Neutrophil (primary cell): ENCODE measurements around the gene ZFP42.

Source experiments
- H3K27ac ChIP-seq: fragments of 200-600 bp; sonication (generic); 2 replicates; pipeline ENCODE4 v1.5.1; 2016; ENCODE audit warnings: mild to moderate bottlenecking, moderate library complexity
- H3K27me3 ChIP-seq: fragments of 200-600 bp; sonication (generic); 2 replicates; pipeline ENCODE4 v1.6.0; 2016; ENCODE audit warnings: mild to moderate bottlenecking
- H3K36me3 ChIP-seq: fragments of 200-600 bp; sonication (generic); 2 replicates; pipeline ENCODE4 v1.5.1; 2017
- H3K4me1 ChIP-seq, 2 experiments: fragments of 200-600 bp in 1 of 2; sonication (generic) in 1 of 2; 1 replicate in 1 of 2; 2 replicates in 1 of 2; pipeline versions ENCODE4 v1.5.1 to v1.6.1; 2013 to 2016; ENCODE audit warnings: low read depth in 1 of 2, low read length in 1 of 2, mild to moderate bottlenecking in 1 of 2, moderate library complexity in 1 of 2; ENCODE audit not compliant: control insufficient read depth in 1 of 2, insufficient read depth in 1 of 2
- H3K4me3 ChIP-seq, 2 experiments: fragments of 200-600 bp in 1 of 2; sonication (generic) in 1 of 2; 1 replicate in 1 of 2; 2 replicates in 1 of 2; pipeline ENCODE4 v1.5.1; 2013 to 2016; ENCODE audit warnings: low read depth in 1 of 2, low read length in 1 of 2, mild to moderate bottlenecking in 1 of 2, moderate library complexity in 1 of 2
- H3K9me3 ChIP-seq: fragments of 200-600 bp; sonication (generic); 2 replicates; pipeline ENCODE4 v1.5.1; 2016
- TF ChIP-seq, protein P1 (sequence below): fragments of 200-600 bp; sonication (generic); IDR thresholded peaks from 2 replicates; pipeline ENCODE4 v1.5.1; 2016; ENCODE audit warnings: antibody characterized with exemption

ZFP42 gene

DNA sequence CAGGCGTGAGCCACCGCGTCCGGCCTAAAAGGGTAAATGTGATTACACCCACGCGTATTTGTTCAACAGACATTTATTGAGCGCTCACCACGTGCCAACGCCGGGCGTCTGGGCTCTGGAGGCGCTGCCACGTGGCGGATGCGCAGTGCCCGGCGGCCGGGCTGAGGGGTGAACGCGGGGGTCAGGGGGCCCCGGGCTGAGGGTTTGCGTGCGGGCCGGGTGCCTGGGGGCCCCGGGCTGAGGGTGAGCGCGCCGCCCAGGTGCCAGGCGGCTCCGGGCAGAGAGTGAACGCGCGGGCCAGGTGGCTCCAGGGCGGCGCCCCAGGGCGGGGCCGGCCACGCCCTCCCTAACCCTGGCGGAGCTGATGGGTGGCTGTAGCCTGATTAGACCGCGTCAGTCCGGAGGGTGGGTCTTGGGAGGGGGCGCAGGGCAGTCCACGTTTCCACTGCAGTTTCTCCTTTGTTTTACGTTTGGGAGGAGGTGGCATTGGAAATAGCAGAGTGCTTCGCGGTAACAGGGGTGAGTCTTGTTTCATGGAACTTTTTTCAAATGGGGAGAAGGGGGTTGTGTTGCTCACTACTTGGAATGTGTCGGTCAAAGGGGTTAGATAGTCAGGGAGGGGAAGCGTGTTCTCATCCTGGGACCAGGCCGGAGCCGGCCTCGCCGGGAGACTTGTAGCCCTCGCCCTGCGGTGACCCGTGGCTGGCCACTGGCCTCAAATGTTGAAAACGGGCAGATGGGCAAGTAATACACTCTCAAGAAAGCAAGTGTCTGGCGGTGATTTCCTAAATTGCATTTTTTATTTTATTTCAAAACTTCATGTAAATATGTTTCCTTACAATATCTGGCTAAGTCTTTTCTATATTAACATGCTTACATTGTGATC, at the start of gene ZFP42:
Gene ZFP42, plus strand, starts transcription at position 450 of the 886 bp plus-strand sequence. CDS start 7,037 bp downstream, outside the sequence.
- TF ChIP-seq, protein P1, sequence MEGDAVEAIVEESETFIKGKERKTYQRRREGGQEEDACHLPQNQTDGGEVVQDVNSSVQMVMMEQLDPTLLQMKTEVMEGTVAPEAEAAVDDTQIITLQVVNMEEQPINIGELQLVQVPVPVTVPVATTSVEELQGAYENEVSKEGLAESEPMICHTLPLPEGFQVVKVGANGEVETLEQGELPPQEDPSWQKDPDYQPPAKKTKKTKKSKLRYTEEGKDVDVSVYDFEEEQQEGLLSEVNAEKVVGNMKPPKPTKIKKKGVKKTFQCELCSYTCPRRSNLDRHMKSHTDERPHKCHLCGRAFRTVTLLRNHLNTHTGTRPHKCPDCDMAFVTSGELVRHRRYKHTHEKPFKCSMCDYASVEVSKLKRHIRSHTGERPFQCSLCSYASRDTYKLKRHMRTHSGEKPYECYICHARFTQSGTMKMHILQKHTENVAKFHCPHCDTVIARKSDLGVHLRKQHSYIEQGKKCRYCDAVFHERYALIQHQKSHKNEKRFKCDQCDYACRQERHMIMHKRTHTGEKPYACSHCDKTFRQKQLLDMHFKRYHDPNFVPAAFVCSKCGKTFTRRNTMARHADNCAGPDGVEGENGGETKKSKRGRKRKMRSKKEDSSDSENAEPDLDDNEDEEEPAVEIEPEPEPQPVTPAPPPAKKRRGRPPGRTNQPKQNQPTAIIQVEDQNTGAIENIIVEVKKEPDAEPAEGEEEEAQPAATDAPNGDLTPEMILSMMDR, result no peak
- H3K9me3 ChIP-seq, result no peaks in the 10 kb centered on the region
- no peak within 1 kb of the TSS for H3K4me3 ChIP-seq

DNA sequence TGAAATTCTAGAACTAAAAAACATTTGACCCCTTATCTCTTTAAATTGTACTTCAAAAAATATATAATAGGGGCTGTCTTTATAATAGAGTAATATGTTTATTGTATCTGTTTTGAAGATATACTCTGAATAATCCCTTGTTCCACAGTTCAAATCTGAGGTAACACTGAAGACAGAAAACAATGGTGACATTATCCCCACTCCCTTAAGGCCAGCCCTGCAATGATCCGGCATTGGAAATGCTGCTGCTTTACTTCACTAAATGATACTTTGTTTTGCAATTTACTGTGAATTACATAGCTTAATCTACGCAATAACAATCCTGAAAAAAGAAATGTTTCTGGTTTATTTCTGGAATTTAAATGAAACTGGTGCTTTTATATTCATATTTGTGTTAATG, 34.4 kb upstream of the ZFP42 start:
- H3K36me3 ChIP-seq, result no peaks in the 10 kb centered on the region
- TF ChIP-seq, protein P1, result no peak
- no peak overlapping the region for H3K27ac ChIP-seq
- H3K27me3 ChIP-seq, result no peaks in the 10 kb centered on the region
- no peaks in the 10 kb centered on the region for H3K4me1 ChIP-seq
- H3K4me3 ChIP-seq, result no peak overlapping the region
- no peaks in the 10 kb centered on the region for H3K9me3 ChIP-seq

More for the DNA sequence above, at the start of gene ZFP42:
- H3K27me3 ChIP-seq, result peaks cover 24% of the 10 kb centered on the region
- no peaks in the 10 kb centered on the region for H3K36me3 ChIP-seq
- no peak within 1 kb of the TSS for H3K27ac ChIP-seq
- H3K4me1 ChIP-seq, result no peaks in the 10 kb centered on the region

DNA sequence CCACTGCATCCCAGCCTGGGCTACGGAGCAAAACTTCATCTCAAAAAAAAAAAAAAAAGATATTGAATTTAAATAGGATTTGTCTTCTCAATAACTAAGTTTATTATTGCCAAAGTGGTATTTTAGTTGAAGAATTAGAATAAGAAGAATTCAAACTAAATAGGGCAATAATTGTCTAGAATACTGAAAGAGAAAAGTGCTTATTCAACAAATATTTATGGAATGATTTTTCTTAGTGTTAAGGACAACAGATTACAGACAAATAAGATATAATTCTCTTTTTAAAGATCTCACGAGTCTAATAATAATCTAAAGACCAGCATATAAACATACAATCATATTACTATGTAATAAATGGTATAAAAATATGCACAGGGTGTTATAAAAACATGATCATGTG, 33.6 kb upstream of the ZFP42 start:
- H3K9me3 ChIP-seq, result no peaks in the 10 kb centered on the region
- no peaks in the 10 kb centered on the region for H3K36me3 ChIP-seq
- TF ChIP-seq, protein P1, result no peak
- H3K4me3 ChIP-seq, result no peak overlapping the region
- no peaks in the 10 kb centered on the region for H3K27me3 ChIP-seq
- no peak overlapping the region for H3K27ac ChIP-seq
- no peaks in the 10 kb centered on the region for H3K4me1 ChIP-seq

DNA sequence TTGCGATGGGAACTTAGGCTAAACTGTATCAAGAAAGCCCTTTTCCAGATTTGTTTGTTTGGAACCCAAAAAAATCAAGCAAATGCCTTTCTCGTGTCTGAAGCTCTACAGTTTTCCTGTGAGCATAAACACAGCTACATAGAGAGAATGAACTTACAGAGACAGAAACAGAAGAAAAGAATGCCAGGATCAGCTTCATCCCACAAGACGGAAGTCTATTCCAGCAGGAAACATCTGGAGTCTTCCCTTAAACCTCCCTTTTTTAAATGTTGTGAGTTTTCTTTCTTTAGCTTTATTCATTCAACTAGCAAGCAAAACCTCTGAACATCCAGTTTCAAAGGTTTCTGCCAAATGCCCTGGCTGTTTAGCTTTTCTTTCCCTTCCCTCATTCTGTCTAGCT, 32.6 kb upstream of the ZFP42 start:
- no peaks in the 10 kb centered on the region for H3K9me3 ChIP-seq
- H3K36me3 ChIP-seq, result no peaks in the 10 kb centered on the region
- H3K4me1 ChIP-seq, result no peaks in the 10 kb centered on the region

DNA sequence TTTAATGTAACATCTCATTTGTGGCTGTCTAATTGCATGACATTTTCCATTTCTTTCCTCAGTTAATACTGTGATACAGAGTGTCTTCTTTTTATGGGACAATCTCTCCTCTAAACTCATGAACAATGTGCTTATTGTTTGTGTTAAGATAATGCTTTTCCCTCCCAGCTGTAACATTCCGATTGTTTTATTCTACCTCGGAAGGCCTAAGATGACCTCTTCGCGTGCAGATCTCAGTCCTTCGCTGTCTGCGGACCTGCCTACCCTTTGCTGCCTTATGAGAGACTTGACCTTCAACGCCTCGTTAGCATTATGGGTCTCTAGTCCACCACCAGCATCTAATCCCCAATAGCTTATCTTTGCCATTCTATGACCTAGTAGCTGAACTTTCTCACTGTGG, 29.8 kb upstream of the ZFP42 start:
- Histone ChIP-seq H3K27me3 (no peaks in the 10 kb centered on the region), H3K36me3 (no peaks in the 10 kb centered on the region), H3K9me3 (no peaks in the 10 kb centered on the region), H3K4me1 (no peaks in the 10 kb centered on the region), H3K27ac (no peak overlapping the region), H3K4me3 (no peak overlapping the region)
- TF ChIP-seq, protein P1, result no peak

More for the DNA sequence above, 32.6 kb upstream of the ZFP42 start:
- H3K27me3 ChIP-seq, result no peaks in the 10 kb centered on the region
- TF ChIP-seq, protein P1, result no peak
- no peak overlapping the region for H3K27ac ChIP-seq
- H3K4me3 ChIP-seq, result no peak overlapping the region
